A549 (cell line): Measurements from ENCODE around the gene CD151. TPM values are rescaled to one million over a fixed set of nuclear protein-coding genes. Genes with fewer than 3 reads are reported as not detected.

Experiments
- ATAC-seq, 2 experiments: fragments of 200-7000 bp in 1 of 2; fragments of >200 bp in 1 of 2; cut with Nextera tagmentation in 1 of 2; cut with Tn5 transposase in 1 of 2; 3 replicates each; pipeline versions ENCODE4 v1.8.0 to v1.9.1; 2018 to 2020; ENCODE audit warnings: mild to moderate bottlenecking in 1 of 2, moderate library complexity in 1 of 2
- CTCF ChIA-PET: fragments of 300-600 bp; sonication (Branson Sonifier 250); formaldehyde crosslinking; extraction: SDS; loops from one replicate; lab custom pipeline; 2021; ENCODE audit warnings: antibody characterized with exemption, inconsistent platforms; lab: Yijun Ruan, JAX
- POLR2A ChIA-PET: fragments of 350-600 bp; formaldehyde crosslinking; extraction: SDS; loops from one replicate; lab custom pipeline; 2021; ENCODE audit warnings: antibody characterized with exemption, inconsistent platforms; lab: Yijun Ruan, JAX
- DNase-seq, 2 experiments: peaks; one replicate each; pipeline versions ENCODE4 v3.0.0 to v3.0.0-alpha.2; 2011 to 2016; ENCODE audit warnings: low read depth in 1 of 2, low spot score in 1 of 2
- FAIRE-seq: peaks from 2 replicates; lab custom pipeline; 2011; peaks lifted over from hg19 to GRCh38; lab: Jason Lieb, UNC
- H3K27ac ChIP-seq, 2 experiments: fragments of >200 bp; sonication (Bioruptor Twin); formaldehyde crosslinking; 3 replicates each; pipeline ENCODE4 v1.5.1; 2016 to 2017
- H3K4me1 ChIP-seq: fragments of >200 bp; sonication (Bioruptor Twin); formaldehyde crosslinking; 3 replicates; pipeline ENCODE4 v1.6.1; 2016
- H3K4me2 ChIP-seq: fragments of >200 bp; sonication (Bioruptor Twin); formaldehyde crosslinking; 3 replicates; pipeline ENCODE4 v1.6.1; 2016
- H3K4me3 ChIP-seq: fragments of >200 bp; sonication (Bioruptor Twin); formaldehyde crosslinking; 3 replicates; pipeline ENCODE4 v1.5.1; 2016
- H3K9me3 ChIP-seq: fragments of >200 bp; sonication (Bioruptor Twin); formaldehyde crosslinking; 3 replicates; pipeline ENCODE4 v1.6.1; 2016
- ATOH8 ChIP-seq: fragments of 250-450 bp; sonication (Bioruptor Pico); IDR thresholded peaks from 2 replicates; pipeline ENCODE4 v1.5.0; 2020; ENCODE audit warnings: low read depth, mild to moderate bottlenecking, moderate library complexity
- BCL3 ChIP-seq: fragments of >200 bp; sonication (Bioruptor Twin); formaldehyde crosslinking; IDR thresholded peaks from 3 replicates; pipeline ENCODE4 v1.6.1; 2016
- CHD2 ChIP-seq: fragments of 150-350 bp; IDR thresholded peaks from 2 replicates; pipeline ENCODE4 v1.6.1; 2014; ENCODE audit warnings: low read length; ENCODE audit not compliant: partially characterized antibody
- EHMT2 ChIP-seq: fragments of 200-600 bp; sonication (generic); IDR thresholded peaks from 2 replicates; pipeline ENCODE4 v1.6.1; 2016; ENCODE audit warnings: antibody characterized with exemption, low read depth, mild to moderate bottlenecking, moderate library complexity
- ESRRA ChIP-seq: fragments of 150-350 bp; IDR thresholded peaks from 2 replicates; pipeline ENCODE4 v1.6.1; 2014; ENCODE audit warnings: mild to moderate bottlenecking, low read length, borderline replicate concordance
- FOSL2 ChIP-seq, 2 experiments: fragments of 450-650 bp in 1 of 2; fragments of >200 bp in 1 of 2; sonication (Bioruptor Twin) in 1 of 2; formaldehyde crosslinking; IDR thresholded peaks; 2 replicates each; pipeline versions ENCODE4 v1.5.0 to v1.6.1; 2016 to 2020; ENCODE audit warnings: mild to moderate bottlenecking in 1 of 2, moderate library complexity in 1 of 2
- GATA3 ChIP-seq: IDR thresholded peaks from 2 replicates; pipeline ENCODE4 v1.6.1; 2012; ENCODE audit warnings: borderline replicate concordance
- HEYL ChIP-seq: fragments of 250-450 bp; sonication (Bioruptor Pico); IDR thresholded peaks from 2 replicates; pipeline ENCODE4 v1.8.0; 2021; ENCODE audit warnings: mild to moderate bottlenecking, moderate library complexity
- HOXB13 ChIP-seq: fragments of 250-450 bp; sonication (Bioruptor Pico); IDR thresholded peaks from 2 replicates; pipeline ENCODE4 v1.5.0; 2020; ENCODE audit warnings: low read depth, mild to moderate bottlenecking, moderate library complexity
- MAFK ChIP-seq: fragments of 450-650 bp; IDR thresholded peaks from 2 replicates; pipeline ENCODE4 v1.6.1; 2014; ENCODE audit not compliant: partially characterized antibody
- NPAS2 ChIP-seq: fragments of 250-450 bp; sonication (Bioruptor Pico); IDR thresholded peaks from 2 replicates; pipeline ENCODE4 v1.8.0; 2022; ENCODE audit warnings: mild to moderate bottlenecking, moderate library complexity, borderline replicate concordance
- PBX3 ChIP-seq: IDR thresholded peaks from 2 replicates; pipeline ENCODE4 v1.6.1; 2012
- PHF8 ChIP-seq: fragments of 200-600 bp; sonication (generic); IDR thresholded peaks from 2 replicates; pipeline ENCODE4 v1.6.1; 2016; ENCODE audit warnings: low read depth, mild to moderate bottlenecking, antibody characterized with exemption, moderate library complexity, borderline replicate concordance
- RNF2 ChIP-seq: fragments of 200-600 bp; sonication (generic); IDR thresholded peaks from 2 replicates; pipeline ENCODE4 v1.6.1; 2016; ENCODE audit warnings: low read depth, mild to moderate bottlenecking, antibody characterized with exemption, moderate library complexity, borderline replicate concordance
- SREBF2 ChIP-seq: fragments of 450-650 bp; IDR thresholded peaks from 2 replicates; pipeline ENCODE4 v1.6.1; 2014; ENCODE audit warnings: mild to moderate bottlenecking, moderate library complexity
- TFCP2L1 ChIP-seq: fragments of 250-450 bp; sonication (Bioruptor Pico); IDR thresholded peaks from 2 replicates; pipeline ENCODE4 v1.5.0; 2021; ENCODE audit warnings: mild to moderate bottlenecking
- ZC3H11A ChIP-seq: fragments of 450-650 bp; IDR thresholded peaks from 2 replicates; pipeline ENCODE4 v1.6.1; 2014; ENCODE audit warnings: antibody characterized with exemption, mild to moderate bottlenecking
- ZFP36 ChIP-seq: fragments of 450-650 bp; IDR thresholded peaks from 2 replicates; pipeline ENCODE4 v1.6.1; 2014; ENCODE audit warnings: borderline replicate concordance; ENCODE audit not compliant: partially characterized antibody
- ZNF302 ChIP-seq: fragments of 250-450 bp; sonication (Bioruptor Pico); IDR thresholded peaks from 2 replicates; pipeline ENCODE4 v1.9.0; 2021; ENCODE audit warnings: inconsistent platforms, mild to moderate bottlenecking, moderate library complexity
- ZSCAN20 ChIP-seq: fragments of 250-450 bp; sonication (Bioruptor Pico); IDR thresholded peaks from 2 replicates; pipeline ENCODE4 v1.8.0; 2022; ENCODE audit warnings: mild to moderate bottlenecking, moderate library complexity
- WGBS: methylation state at CpG from one replicate; pipeline ENCODE4 v1.1.6; 2017; ENCODE audit errors: missing lambda C conversion rate; 5-methylcytosine and 5-hydroxymethylcytosine counted together
- polyA plus RNA-seq, 4 experiments: library from polyadenylated mRNA; depleted of rRNA in 3 of 4; stranded (reverse); fragments of >200 nt; fragmentation: RNase III in 1 of 4; extraction: RNeasy Plus Mini Kit Qiagen cat#74134 plus additional on column Dnase treatment in 1 of 4; gene quantifications; 2 replicates in 3 of 4; 3 replicates in 1 of 4; pipeline ENCODE4 v1.2.3, GENCODE V29; 2011 to 2017
- TF ChIP-seq, protein P1 (sequence below): fragments of 250-450 bp; sonication (Bioruptor Pico); IDR thresholded peaks from 2 replicates; pipeline ENCODE4 v1.5.0; 2021; ENCODE audit warnings: mild to moderate bottlenecking, moderate library complexity, borderline replicate concordance
- TF ChIP-seq, protein P2 (sequence below): fragments of 450-650 bp; IDR thresholded peaks from 2 replicates; pipeline ENCODE4 v1.6.1; 2014; ENCODE audit warnings: antibody characterized with exemption
- TF ChIP-seq, protein P3 (sequence below): IDR thresholded peaks from 2 replicates; pipeline ENCODE4 v1.6.1; 2012; ENCODE audit warnings: low read depth, borderline replicate concordance

Gene CD151
- polyA plus RNA-seq, 2 of the 4 experiments (the other 2 are of a cell fraction) = 409 to 701 TPM

DNA sequence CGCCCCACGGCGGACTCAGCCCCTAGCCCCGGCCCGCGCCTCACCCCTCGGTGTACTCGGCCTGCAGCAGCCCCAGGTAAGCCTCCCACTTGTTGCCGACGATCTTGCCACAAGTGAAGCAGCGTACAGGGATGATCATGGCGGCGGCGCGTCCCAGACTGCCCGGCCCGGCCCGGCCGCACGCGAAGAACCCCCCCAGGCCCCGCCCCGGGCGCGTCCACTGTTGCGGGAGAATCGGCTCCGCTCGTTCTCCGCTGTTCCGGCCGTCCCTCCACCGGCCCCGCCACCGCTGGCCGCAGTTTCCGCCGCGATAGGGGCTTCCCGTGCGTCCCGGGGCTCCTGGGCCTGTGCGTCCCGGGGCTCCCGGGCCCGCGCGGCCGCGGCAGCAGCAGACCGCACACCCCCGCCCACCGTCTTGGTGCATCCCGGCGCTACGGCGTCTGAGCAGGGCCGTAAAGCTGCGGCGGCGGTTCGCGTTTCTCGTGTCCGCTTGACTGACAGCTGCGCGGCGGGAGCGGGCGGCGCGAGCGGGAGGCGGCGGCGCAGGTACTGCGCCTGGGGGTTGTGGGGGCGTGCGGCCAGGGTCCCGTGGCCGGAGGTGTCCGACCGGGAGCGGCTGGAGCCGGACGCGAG is 9.7 kb downstream of the CD151 start, which contains the start of the genes POLR2L and TSPAN4 (continued):
- TF ChIP-seq ZSCAN20 (CRISPR knock-in tag) (no peak), RNF2 (no peak), ZFP36 (no peak), GATA3 (peak; percentile 84), BCL3 (peak; percentile 93), MAFK (no peak), NPAS2 (no peak), ESRRA (no peak), SREBF2 (no peak), CHD2 (no peak), ATOH8 (CRISPR knock-in tag) (no peak), HEYL (CRISPR knock-in tag) (no peak), ZC3H11A (no peak), ZNF302 (CRISPR knock-in tag) (no peak), EHMT2 (no peak), FOSL2 (IDR thresholded peaks at IDR 0.05) (no peak), FOSL2 (CRISPR knock-in tag; IDR thresholded peaks at IDR 0.05) (no peak), HOXB13 (no peak)
- TF ChIP-seq, protein P1, sequence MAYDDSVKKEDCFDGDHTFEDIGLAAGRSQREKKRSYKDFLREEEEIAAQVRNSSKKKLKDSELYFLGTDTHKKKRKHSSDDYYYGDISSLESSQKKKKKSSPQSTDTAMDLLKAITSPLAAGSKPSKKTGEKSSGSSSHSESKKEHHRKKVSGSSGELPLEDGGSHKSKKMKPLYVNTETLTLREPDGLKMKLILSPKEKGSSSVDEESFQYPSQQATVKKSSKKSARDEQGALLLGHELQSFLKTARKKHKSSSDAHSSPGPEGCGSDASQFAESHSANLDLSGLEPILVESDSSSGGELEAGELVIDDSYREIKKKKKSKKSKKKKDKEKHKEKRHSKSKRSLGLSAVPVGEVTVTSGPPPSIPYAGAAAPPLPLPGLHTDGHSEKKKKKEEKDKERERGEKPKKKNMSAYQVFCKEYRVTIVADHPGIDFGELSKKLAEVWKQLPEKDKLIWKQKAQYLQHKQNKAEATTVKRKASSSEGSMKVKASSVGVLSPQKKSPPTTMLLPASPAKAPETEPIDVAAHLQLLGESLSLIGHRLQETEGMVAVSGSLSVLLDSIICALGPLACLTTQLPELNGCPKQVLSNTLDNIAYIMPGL = no peak
- TF ChIP-seq, protein P2, sequence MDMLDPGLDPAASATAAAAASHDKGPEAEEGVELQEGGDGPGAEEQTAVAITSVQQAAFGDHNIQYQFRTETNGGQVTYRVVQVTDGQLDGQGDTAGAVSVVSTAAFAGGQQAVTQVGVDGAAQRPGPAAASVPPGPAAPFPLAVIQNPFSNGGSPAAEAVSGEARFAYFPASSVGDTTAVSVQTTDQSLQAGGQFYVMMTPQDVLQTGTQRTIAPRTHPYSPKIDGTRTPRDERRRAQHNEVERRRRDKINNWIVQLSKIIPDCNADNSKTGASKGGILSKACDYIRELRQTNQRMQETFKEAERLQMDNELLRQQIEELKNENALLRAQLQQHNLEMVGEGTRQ = no peak
- TF ChIP-seq, protein P3, sequence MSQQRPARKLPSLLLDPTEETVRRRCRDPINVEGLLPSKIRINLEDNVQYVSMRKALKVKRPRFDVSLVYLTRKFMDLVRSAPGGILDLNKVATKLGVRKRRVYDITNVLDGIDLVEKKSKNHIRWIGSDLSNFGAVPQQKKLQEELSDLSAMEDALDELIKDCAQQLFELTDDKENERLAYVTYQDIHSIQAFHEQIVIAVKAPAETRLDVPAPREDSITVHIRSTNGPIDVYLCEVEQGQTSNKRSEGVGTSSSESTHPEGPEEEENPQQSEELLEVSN = no peak

DNA sequence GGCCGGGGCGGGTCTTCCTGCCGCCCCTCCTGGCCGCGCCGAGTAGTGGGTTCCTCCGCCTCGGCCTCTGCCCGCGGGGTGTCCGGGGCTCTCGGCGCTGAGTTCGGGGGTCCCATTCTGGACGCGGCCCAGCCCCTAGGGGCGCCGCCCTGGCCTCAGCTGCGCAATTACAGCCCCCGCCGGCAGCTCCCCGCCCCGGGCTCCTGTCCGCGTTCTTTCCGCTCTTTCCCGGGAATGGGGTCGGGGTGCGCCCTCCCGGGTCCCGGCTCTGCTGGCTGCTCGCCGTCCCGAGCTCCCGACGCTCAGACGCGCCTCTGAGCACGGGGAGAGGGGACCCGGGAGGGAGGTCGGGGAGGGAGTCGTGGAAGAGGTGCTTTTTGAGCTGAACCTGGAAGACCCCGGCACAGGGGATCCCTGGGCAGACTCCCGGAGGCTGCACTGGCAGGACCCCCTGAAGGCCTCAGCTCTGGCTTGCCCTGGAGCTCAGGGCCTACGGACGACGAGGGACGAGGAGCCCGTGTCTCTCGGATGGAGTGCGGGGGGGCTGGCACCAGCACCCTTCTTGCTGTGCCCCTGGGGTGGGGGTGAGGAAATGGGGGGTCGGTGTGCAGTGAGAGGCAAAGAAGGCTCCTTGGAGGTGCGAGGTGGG is 10.5 kb downstream of the CD151 start:
- DNase-seq = no peak
- ChIA-PET CTCF (interaction anchor here (0.6 to 1.5 kb wide), 4 partner anchors 11 to 269 kb away, joined by 3 to 6 read pairs (median 4); no protein-coding TSS in a partner anchor), POLR2A (interaction anchor here (0.7 to 3.9 kb wide), 5 partner anchors 10 to 34 kb away, joined by 3 to 47 read pairs (median 7); partner anchors contain the start of genes CD151, PNPLA2 and RPLP2)
- FAIRE-seq = no peak
- Histone ChIP-seq H3K27ac (peak overlapping the region; percentile 99), H3K4me2 (peak overlapping the region; percentile 92), H3K4me3 (peak overlapping the region; percentile 100), H3K9me3 (no peaks in the 10 kb centered on the region), H3K4me1 (peaks cover 63% of the 10 kb centered on the region)
- 7% methylated on average over 3 of the region's 53 CpGs for WGBS
- TF ChIP-seq TFCP2L1 (CRISPR knock-in tag) (peak; percentile 40; the same call in 1 of the 2 replicates), PHF8 (0 out of 2 replicates have a peak, but pooled peaks have one; percentile 12), PBX3 (no peak)
- ATAC-seq = no peak
